Loucy (cell line): ENCODE data around the gene DLGAP3.

Source experiments
- H2AFZ ChIP-seq: fragments of 200-600 bp; sonication (generic); 2 replicates; pipeline ENCODE4 v1.6.0; 2016; ENCODE audit warnings: antibody characterized with exemption, mild to moderate bottlenecking, low read length, moderate library complexity
- H3F3A ChIP-seq: fragments of 200-600 bp; 2 replicates; pipeline ENCODE4 v1.6.0; 2016; ENCODE audit warnings: antibody characterized with exemption, low read depth, mild to moderate bottlenecking
- H3K27me3 ChIP-seq: fragments of 200-600 bp; sonication (generic); 2 replicates; pipeline ENCODE4 v1.6.1; 2014; ENCODE audit warnings: low read length, mild to moderate bottlenecking; ENCODE audit not compliant: insufficient read depth, poor library complexity, severe bottlenecking
- H3K36me3 ChIP-seq: fragments of 200-600 bp; sonication (generic); 2 replicates; pipeline ENCODE4 v1.6.1; 2016; ENCODE audit warnings: low read length; ENCODE audit not compliant: insufficient read depth
- H3K4me1 ChIP-seq: fragments of 200-600 bp; sonication (generic); 2 replicates; pipeline ENCODE4 v1.5.1; 2014; ENCODE audit warnings: low read length, mild to moderate bottlenecking; ENCODE audit not compliant: insufficient read depth, poor library complexity, severe bottlenecking
- H3K4me2 ChIP-seq: fragments of 200-600 bp; sonication (generic); 2 replicates; pipeline ENCODE4 v1.6.0; 2014; ENCODE audit warnings: antibody characterized with exemption, low read length, low read depth, mild to moderate bottlenecking; ENCODE audit not compliant: poor library complexity, severe bottlenecking
- H3K4me3 ChIP-seq: fragments of 200-600 bp; sonication (generic); 2 replicates; pipeline ENCODE4 v1.5.1; 2014; ENCODE audit warnings: low read length, mild to moderate bottlenecking, mixed read lengths; ENCODE audit not compliant: poor library complexity, severe bottlenecking
- H3K79me2 ChIP-seq: fragments of 200-600 bp; sonication (generic); 2 replicates; pipeline ENCODE4 v1.6.1; 2014; ENCODE audit warnings: low read length; ENCODE audit not compliant: insufficient read depth
- H3K9ac ChIP-seq: fragments of 200-600 bp; sonication (generic); 2 replicates; pipeline ENCODE4 v1.6.0; 2014; ENCODE audit warnings: mild to moderate bottlenecking, low read depth, low read length, moderate library complexity; ENCODE audit not compliant: poor library complexity, severe bottlenecking
- H3K9me2 ChIP-seq: fragments of 200-600 bp; sonication (generic); replicated peaks from 2 replicates; pipeline ENCODE4 v1.6.1; 2016; ENCODE audit warnings: low read depth, low read length, mixed read lengths
- H3K9me3 ChIP-seq: fragments of 200-600 bp; sonication (generic); 2 replicates; pipeline ENCODE4 v1.6.1; 2014; ENCODE audit warnings: mild to moderate bottlenecking, antibody characterized with exemption, low read length, low read depth; ENCODE audit not compliant: insufficient read depth
- H4K20me1 ChIP-seq: fragments of 200-600 bp; sonication (generic); 2 replicates; pipeline ENCODE4 v1.6.0; 2014; ENCODE audit warnings: antibody characterized with exemption, low read length, mild to moderate bottlenecking; ENCODE audit not compliant: insufficient read depth, poor library complexity, severe bottlenecking
- CTCF ChIP-seq: fragments of 200-600 bp; sonication (generic); conservative IDR thresholded peaks from 2 replicates; pipeline ENCODE4 v1.5.1; 2014; ENCODE audit warnings: mild to moderate bottlenecking, antibody characterized with exemption, low read length
- EZH2phosphoT487 ChIP-seq: fragments of 200-600 bp; IDR thresholded peaks from 2 replicates; pipeline ENCODE4 v1.6.1; 2018; ENCODE audit warnings: antibody characterized with exemption, mild to moderate bottlenecking, moderate library complexity, borderline replicate concordance

DLGAP3 gene

GRCh38 chr1:34872133-34872503 lies 57.3 kb downstream of the DLGAP3 start:
- no peak overlapping the region for H2AFZ ChIP-seq
- TF ChIP-seq CTCF, result no peak
- no peak for TF ChIP-seq EZH2phosphoT487
- no peaks in the 10 kb centered on the region for H3K27me3 ChIP-seq
- no peaks in the 10 kb centered on the region for H3K36me3 ChIP-seq
- no peaks in the 10 kb centered on the region for H3F3A ChIP-seq
- H4K20me1 ChIP-seq, result no peaks in the 10 kb centered on the region
- H3K79me2 ChIP-seq, result no peaks in the 10 kb centered on the region
- H3K9me2 ChIP-seq, result no peaks in the 10 kb centered on the region
- H3K9me3 ChIP-seq, result no peaks in the 10 kb centered on the region
- H3K4me2 ChIP-seq, result no peak overlapping the region
- H3K4me1 ChIP-seq, result peaks cover 4% of the 10 kb centered on the region
- no peak overlapping the region for H3K4me3 ChIP-seq
- H3K9ac ChIP-seq, result no peak overlapping the region

GRCh38 chr1:34871443-34872132 lies 57.9 kb downstream of the DLGAP3 start:
- Histone ChIP-seq H3K4me2 (no peak overlapping the region), H3K4me3 (no peak overlapping the region), H3K36me3 (no peaks in the 10 kb centered on the region), H3K27me3 (no peaks in the 10 kb centered on the region), H3F3A (no peaks in the 10 kb centered on the region), H3K9ac (no peak overlapping the region), H2AFZ (no peak overlapping the region; the same call in 1 of the 2 replicates), H3K9me2 (no peaks in the 10 kb centered on the region), H4K20me1 (no peaks in the 10 kb centered on the region), H3K4me1 (peaks cover 7% of the 10 kb centered on the region), H3K79me2 (no peaks in the 10 kb centered on the region), H3K9me3 (no peaks in the 10 kb centered on the region)
- TF ChIP-seq CTCF, result no peak
- TF ChIP-seq EZH2phosphoT487, result no peak

GRCh38 chr1:34870395-34870794 lies 59.1 kb downstream of the DLGAP3 start:
- TF ChIP-seq EZH2phosphoT487 (no peak), CTCF (no peak)
- Histone ChIP-seq H3K9me2 (no peaks in the 10 kb centered on the region), H3K9me3 (no peaks in the 10 kb centered on the region), H3F3A (no peaks in the 10 kb centered on the region), H2AFZ (no peak overlapping the region), H3K4me3 (no peak overlapping the region), H3K36me3 (no peaks in the 10 kb centered on the region), H3K79me2 (no peaks in the 10 kb centered on the region), H4K20me1 (no peaks in the 10 kb centered on the region), H3K9ac (no peak overlapping the region), H3K27me3 (no peaks in the 10 kb centered on the region), H3K4me1 (peaks cover 10% of the 10 kb centered on the region), H3K4me2 (no peak overlapping the region)
